ENCODE results near the gene MYBPH.

MYBPH gene

GRCh38 chr1:203186446-203187303 is 11.0 kb upstream of the MYBPH start, which contains the start of gene CHI3L1:
Gene CHI3L1 (minus strand): TSS chr1:203186704. CDS start chr1:203186623, 81 bp downstream.
- TF ChIP-seq CTCF (IDR thresholded peaks at IDR 0.05; ENCODE audit: low read depth, low read length), result no peak
- Histone ChIP-seq H2AFZ (ENCODE audit: low read depth, low read length) (no peak within 1 kb of the TSS; the same call in 1 of the 2 replicates), H3K27me3 (ENCODE audit: low read depth, low read length) (peaks cover 34% of the 10 kb centered on the region), H3K27ac (ENCODE audit: low read length) (no peak within 1 kb of the TSS), H3K36me3 (replicated peaks; ENCODE audit: low read depth, low read length) (no peaks in the 10 kb centered on the region), H3K79me2 (ENCODE audit: low read length) (no peaks in the 10 kb centered on the region), H3K9ac (ENCODE audit: low read length) (no peak within 1 kb of the TSS), H3K9me3 (ENCODE audit: insufficient read depth, low read length) (no peaks in the 10 kb centered on the region), H4K20me1 (ENCODE audit: insufficient read depth, low read length) (no peaks in the 10 kb centered on the region), H3K4me2 (ENCODE audit: low read length) (no peak within 1 kb of the TSS), H3K4me1 (ENCODE audit: low read length) (peaks cover 23% of the 10 kb centered on the region), H3K4me3 (ENCODE audit: low read length) (no peak within 1 kb of the TSS)

GRCh38 chr1:203186091-203186445 is 10.4 kb upstream of the MYBPH start:
- H3K79me2 ChIP-seq (ENCODE audit: low read length), result no peaks in the 10 kb centered on the region
- no peak overlapping the region for H3K4me2 ChIP-seq (ENCODE audit: low read length)
- no peak overlapping the region for H3K4me3 ChIP-seq (ENCODE audit: low read length)
- no peaks in the 10 kb centered on the region for H4K20me1 ChIP-seq (ENCODE audit: insufficient read depth, low read length)
- no peak overlapping the region for H2AFZ ChIP-seq (ENCODE audit: low read depth, low read length)
- H3K27me3 ChIP-seq (ENCODE audit: low read depth, low read length), result peaks cover 39% of the 10 kb centered on the region
- no peaks in the 10 kb centered on the region for H3K36me3 ChIP-seq (replicated peaks; ENCODE audit: low read depth, low read length)
- no peak overlapping the region for H3K27ac ChIP-seq (ENCODE audit: low read length)
- TF ChIP-seq CTCF (IDR thresholded peaks at IDR 0.05; ENCODE audit: low read depth, low read length), result no peak
- TF ChIP-seq EZH2phosphoT487 (IDR thresholded peaks at IDR 0.05; ENCODE audit: low read depth), result no peak
- H3K9me3 ChIP-seq (ENCODE audit: insufficient read depth, low read length), result no peaks in the 10 kb centered on the region
- H3K4me1 ChIP-seq (ENCODE audit: low read length), result peaks cover 23% of the 10 kb centered on the region
- H3K9ac ChIP-seq (ENCODE audit: low read length), result no peak overlapping the region

GRCh38 chr1:203185585-203185984 is 10.0 kb upstream of the MYBPH start:
- no peaks in the 10 kb centered on the region for H3K9me3 ChIP-seq (ENCODE audit: insufficient read depth, low read length)
- TF ChIP-seq CTCF (IDR thresholded peaks at IDR 0.05; ENCODE audit: low read depth, low read length), result no peak
- no peak for TF ChIP-seq EZH2phosphoT487 (IDR thresholded peaks at IDR 0.05; ENCODE audit: low read depth)
- peaks cover 42% of the 10 kb centered on the region for H3K27me3 ChIP-seq (ENCODE audit: low read depth, low read length)
- H3K9ac ChIP-seq (ENCODE audit: low read length), result no peak overlapping the region
- H3K4me1 ChIP-seq (ENCODE audit: low read length), result peaks cover 26% of the 10 kb centered on the region
- no peaks in the 10 kb centered on the region for H3K36me3 ChIP-seq (replicated peaks; ENCODE audit: low read depth, low read length)
- H3K4me2 ChIP-seq (ENCODE audit: low read length), result no peak overlapping the region
- no peak overlapping the region for H2AFZ ChIP-seq (ENCODE audit: low read depth, low read length)
- no peaks in the 10 kb centered on the region for H3K79me2 ChIP-seq (ENCODE audit: low read length)
- no peak overlapping the region for H3K4me3 ChIP-seq (ENCODE audit: low read length)
- no peaks in the 10 kb centered on the region for H4K20me1 ChIP-seq (ENCODE audit: insufficient read depth, low read length)
- no peak overlapping the region for H3K27ac ChIP-seq (ENCODE audit: low read length)

- Histone ChIP-seq H3K9me3 (ENCODE audit: insufficient read depth, low read length) (no peaks in the 10 kb centered on the region), H4K20me1 (ENCODE audit: insufficient read depth, low read length) (no peaks in the 10 kb centered on the region), H3K4me3 (ENCODE audit: low read length) (no peak overlapping the region), H3K27me3 (ENCODE audit: low read depth, low read length) (peaks cover 45% of the 10 kb centered on the region), H3K4me1 (ENCODE audit: low read length) (peaks cover 28% of the 10 kb centered on the region), H3K4me2 (ENCODE audit: low read length) (no peak overlapping the region), H3K79me2 (ENCODE audit: low read length) (no peaks in the 10 kb centered on the region), H2AFZ (ENCODE audit: low read depth, low read length) (no peak overlapping the region), H3K36me3 (replicated peaks; ENCODE audit: low read depth, low read length) (no peaks in the 10 kb centered on the region), H3K27ac (ENCODE audit: low read length) (no peak overlapping the region), H3K9ac (ENCODE audit: low read length) (no peak overlapping the region)
- TF ChIP-seq CTCF (IDR thresholded peaks at IDR 0.05; ENCODE audit: low read depth, low read length), result no peak
- TF ChIP-seq EZH2phosphoT487 (IDR thresholded peaks at IDR 0.05; ENCODE audit: low read depth), result no peak
These were observed 9.4 kb upstream of the MYBPH start for GRCh38 chr1:203185061-203185461.
